Activated naive CD4-positive, alpha-beta T cell (primary cell): ENCODE data around the gene CKAP5.

ENCODE experiments used
- DNase-seq, 4 experiments: peaks; one replicate each; lab custom pipeline; 2025; lab: John Stamatoyannopoulos, UW

The CKAP5 gene

DNA sequence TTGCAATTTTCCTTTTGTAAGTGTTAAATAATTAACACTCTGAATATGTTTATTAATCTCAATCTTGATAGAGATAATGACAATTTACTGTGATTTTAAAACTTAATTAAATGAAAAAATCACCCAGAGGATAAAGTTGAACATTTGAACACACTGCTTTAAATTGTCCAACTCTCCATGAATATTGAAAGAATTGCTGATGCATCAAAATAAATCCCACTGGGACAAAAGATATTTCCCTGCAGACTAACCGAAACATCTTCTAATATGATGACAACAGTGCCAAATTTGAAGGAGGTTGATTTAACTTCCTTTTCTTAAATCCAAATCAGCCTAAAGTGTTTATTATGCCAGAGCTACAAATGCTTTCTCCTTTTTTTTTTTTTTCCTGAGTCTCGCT lies 79.4 kb downstream of the CKAP5 start:
- no peak for DNase-seq

DNA sequence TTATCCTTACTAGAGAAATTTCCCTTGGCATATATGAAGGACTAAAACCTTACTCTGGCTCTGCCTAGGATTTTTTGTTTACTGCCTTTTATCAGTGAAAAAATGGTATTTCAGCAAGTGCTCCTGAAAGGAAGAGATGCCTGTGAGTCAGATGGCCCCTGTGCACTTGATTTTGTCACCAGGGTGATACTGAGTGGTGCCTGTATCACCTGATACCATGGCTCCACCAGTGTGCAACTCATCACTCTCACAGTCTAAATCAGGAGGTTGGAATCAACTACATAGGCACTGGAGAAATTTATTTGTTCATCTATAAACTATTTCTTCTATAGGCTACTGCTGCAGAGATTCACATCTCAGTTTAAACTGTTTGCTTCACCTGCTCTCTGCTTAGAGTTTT lies 83.8 kb downstream of the CKAP5 start:
- DNase-seq, result no peak

DNA sequence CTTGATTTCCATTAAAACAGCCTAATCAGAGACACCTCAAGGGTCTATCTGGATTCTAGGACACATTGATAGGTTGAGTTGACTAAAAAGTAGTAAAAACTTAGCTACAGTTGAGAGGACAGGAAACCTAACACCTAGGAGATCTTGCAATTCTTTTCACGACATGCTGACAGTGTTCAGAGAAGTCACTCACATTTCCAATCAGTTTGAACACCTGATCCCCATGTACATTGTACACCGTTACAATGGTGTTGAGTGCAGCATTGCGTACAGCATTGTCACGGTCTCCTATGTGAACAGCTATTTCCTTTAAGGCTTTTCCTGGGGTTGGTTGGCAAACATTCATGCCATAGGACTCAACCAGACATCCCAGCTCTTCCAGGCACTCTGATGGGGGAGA lies 84.3 kb downstream of the CKAP5 start:
- DNase-seq, result no peak

DNA sequence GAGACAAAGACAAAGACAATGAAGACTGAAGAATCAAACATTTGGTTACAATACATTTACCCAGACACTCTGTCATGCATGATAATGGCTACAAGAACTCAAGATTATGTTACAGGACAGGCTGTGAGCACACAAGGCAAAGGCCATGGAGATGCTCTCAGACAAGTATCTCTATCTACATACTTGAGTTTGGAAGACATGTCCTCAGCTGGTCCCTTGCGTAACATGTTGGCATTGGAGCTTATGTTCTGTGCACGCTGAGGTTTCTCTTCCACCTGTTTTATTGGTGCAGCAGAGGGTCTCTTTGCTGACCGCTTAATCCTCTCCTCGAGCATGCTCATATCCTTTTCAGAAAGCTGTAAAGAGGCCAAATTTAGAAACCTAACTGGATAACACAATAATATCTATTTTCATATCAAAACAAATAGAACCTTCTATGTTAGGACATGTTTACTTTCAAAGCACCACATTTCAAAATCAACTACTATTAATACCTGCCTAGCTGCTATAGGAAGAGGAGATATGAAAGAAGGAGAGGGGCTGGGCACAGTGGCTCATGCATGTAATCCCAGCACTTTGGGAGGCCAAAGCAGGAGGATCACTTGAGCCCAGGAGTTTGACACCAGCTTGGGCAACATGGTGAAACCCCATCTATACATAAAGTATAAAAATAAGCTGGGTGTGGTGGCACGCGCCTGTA lies 85.5 kb downstream of the CKAP5 start:
- DNase-seq, result no peak

DNA sequence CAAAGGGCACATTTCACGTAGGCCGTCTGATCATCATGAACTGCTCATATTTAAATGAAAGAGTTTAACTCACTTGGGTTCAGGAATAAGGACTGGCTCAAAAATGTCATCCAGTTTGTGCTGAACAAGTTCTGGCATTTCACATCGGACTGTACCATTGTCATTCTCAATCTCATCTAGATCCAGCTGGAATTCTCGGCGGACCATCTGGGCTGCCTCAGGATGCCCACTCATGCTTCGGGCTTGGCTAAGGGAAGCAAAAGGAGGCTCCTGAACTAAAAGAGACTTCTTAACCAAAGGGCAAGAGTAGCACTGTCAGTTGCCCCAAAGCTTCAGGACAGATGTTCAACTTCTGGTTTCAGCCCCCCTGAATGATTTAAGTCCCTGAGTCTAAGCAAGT lies 86.9 kb downstream of the CKAP5 start:
- DNase-seq, result no peak

DNA sequence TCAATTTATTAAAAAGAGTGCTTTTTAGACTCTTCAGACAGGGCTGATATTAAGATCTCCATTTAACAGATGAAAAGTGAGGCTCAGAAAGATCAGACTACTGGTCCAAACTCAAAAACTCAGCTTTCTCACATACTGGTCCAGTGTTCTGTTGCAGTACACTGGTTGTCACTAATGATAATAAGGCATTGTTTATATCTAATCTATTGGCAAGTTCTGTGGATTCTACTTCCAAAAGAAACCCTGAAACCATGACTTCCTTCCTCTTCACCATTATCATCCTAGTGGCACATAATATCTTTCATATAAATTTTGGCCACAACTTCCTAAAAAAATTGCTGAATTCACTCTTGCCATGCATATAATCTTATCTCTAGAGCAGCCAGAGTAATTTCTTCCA lies 90.1 kb downstream of the CKAP5 start:
- no peak for DNase-seq

DNA sequence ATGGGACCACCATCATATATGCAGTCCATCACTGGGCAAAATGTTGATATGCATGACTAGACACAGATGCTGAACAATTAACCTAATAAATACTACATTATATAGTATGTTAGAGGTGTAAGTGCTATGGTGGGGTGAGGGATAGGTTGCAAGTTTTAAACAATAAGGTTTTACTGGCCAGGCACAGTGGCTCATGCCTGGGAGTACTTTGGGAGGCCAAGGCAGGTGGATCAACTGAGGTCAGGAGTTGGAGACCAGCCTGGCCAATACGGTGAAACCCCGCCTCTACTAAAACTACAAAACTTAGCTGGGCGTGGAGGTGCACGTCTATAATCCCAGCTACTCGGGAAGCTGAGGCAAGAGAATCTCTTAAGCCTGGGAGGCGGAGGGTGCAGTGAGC lies 98.9 kb downstream of the CKAP5 start:
- no peak for DNase-seq

DNA sequence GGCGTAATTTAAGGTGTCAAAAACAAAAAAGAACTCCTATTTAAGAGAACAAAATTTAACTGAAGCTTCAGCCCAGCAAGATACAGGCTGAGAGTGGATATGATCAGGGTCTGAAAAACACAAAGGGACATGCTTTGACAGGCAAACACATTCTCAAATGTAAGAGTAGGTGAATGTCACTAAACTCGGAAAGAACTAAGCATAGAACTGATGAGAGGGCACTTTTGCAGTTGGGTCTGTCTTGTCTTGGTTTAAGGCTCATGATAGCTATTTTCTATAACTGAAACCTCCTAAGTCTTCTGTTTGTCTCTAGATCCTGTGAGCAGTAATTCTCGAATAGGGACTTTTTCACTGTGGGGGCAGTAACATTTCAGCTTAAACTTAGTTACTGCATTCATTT lies 100.1 kb downstream of the CKAP5 start:
- DNase-seq, result no peak

DNA sequence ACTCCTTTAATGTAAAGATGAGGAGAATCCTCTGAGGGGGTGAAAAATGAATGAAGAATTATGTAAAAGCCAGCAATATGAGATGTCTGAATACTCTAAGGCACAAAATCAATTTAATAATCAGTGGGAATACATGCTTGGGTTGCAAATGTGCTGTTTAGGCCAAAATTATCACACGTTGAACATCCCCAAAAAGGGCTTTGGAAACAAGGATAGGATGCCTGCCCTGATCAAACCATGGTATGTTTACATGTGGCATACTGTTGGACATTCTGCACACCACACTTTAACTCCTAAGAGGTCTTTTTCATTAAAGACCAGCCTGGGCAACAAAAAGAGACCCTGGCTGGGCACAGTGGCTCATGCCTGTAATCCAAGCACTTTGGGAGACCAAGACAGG lies 100.8 kb downstream of the CKAP5 start:
- no peak for DNase-seq

DNA sequence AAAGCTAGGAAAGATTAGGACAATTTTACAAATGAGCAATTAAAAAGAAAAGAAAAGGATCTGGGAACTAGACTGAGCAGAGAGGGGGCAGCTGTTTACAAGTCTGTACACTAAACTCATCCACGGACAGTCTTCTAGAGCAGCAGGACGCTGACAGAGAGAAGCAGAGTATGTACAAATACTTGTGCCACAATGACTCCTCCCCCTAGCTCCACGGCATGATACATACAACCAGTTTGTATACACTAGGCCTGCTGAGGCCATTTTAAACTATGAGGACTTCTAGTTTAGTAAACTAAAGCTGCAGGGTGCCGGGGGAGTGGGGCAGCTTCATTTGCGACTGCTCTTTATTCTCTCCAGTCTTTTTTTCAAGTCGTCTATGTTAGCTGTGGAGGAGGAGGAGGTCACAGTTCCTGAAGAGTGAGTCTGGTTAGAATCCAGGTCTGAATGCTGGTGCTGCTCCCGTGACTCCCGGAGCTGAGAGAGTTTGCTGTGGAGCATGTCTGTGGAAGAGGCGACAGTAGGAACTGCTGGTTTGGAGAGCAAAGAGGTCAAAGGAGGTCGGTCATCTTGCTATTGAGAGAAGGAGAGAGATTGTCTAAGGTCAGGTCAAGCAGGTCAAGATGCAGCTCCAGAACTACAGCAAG lies 102.3 kb downstream of the CKAP5 start:
- DNase-seq, result no peak

DNA sequence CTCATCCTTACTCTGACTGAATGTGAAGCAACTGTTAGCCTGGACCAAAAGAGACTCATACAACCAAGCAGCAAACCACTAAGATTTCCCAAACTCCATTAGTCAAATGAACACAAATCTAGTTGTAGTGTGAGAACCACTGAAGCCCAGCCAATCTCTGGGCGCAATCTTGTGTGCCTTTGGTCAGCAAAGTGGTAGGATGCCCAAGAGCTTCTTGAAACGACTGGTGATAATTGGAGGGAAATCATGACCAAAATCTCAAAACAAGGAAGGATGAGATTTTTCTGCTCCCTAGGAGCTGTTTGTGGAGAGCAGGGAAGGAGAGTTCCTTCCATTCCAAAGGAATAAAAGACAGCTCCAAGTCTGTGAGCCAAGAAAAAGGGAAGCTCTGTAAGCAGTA lies 103.0 kb downstream of the CKAP5 start:
- DNase-seq, result no peak

DNA sequence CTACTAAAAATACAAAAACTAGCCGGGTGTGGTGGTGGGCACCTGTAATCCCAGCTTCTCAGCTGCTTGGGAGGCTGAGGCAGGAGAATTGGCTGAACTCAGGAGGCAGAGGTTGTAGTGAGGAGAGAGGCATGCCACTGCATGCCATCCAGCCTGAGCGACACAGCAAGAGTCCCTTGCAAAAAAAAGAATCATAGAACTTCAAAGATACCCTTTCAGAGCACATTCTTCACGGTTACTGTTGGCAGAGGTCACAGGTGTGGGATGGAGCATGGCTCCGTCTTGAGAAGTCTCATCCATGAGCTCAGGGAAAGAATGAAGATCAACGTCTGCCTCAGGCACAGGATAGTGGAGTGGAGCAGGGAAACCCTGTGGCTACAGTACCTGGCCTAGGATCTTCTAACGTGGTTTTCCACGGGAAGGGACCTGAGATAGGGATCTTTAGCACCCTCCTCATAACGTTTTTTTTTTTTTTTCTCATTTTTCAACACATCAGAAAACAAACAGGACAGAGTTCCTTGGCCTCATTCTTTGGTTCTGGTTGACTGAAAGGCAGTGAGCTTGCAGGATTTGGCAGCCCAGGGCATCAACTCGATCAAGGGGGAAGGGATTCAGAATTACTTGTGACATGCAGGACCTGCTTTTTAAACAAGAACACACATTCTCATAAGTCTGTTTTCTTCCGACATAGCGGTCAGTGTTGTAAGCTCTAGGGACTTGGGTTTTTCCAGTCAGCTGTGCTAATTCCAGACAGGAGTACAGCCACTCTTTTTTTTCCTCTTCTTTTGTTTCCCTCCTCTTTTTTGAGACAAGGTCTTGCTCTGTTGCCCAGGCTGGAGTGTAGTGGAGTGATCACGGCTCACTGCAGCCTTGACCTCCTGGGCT lies 104.2 kb downstream of the CKAP5 start:
- DNase-seq, result no peak

DNA sequence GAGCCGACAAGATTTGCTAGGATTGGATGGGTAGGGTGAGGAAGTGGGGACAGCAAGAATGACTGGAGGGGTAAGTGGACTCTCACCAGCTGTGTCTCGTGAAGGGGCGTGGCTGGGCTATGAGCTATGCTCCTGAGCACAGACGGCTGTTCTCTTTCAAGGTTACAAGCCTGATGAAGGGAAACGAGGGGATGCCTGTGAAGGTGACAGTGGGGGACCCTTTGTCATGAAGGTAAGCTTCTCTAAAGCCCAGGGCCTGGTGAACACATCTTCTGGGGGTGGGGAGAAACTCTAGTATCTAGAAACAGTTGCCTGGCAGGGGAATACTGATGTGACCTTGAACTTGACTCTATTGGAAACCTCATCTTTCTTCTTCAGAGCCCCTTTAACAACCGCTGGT lies 107.2 kb downstream of the CKAP5 start:
- DNase-seq, result no peak

DNA sequence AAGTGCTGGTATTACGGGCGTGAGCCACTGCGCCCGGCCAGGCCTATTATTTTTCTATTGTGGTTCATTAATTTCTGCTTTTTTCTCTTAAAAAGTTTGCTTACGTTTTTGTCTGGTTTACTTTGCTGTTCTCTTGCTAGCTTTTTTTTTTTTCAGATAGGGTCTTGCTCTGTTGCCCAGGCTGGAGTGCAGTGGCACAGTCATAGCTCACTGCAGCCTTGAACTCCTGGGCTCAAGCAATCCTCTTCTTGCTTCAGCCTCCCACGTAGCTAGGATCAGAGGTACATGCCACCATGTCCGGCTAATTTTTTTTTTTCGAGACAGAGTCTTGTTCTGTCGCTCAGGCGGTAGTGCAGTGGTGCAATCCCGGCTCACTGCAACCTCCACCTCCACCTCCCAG lies 108.4 kb downstream of the CKAP5 start:
- DNase-seq, result no peak

DNA sequence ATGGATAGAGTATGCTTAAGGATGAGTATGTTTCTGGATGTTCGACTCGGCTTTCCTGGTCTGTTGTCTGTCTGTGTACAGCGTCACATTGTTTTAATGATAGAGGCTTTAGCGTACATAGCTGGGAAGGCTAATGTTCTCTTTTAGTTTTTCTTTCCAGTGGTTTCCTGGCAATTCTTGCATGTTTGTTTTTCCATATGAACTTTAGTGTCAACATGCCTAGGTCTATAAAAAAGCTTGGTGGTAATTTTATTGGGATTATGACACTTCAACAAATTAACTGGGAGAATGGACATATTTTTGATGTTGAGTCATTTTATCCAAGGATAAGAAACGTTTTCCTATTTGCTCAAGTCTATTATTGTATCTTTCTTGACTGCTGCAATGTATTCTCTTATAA lies 109.5 kb downstream of the CKAP5 start:
- no peak for DNase-seq

DNA sequence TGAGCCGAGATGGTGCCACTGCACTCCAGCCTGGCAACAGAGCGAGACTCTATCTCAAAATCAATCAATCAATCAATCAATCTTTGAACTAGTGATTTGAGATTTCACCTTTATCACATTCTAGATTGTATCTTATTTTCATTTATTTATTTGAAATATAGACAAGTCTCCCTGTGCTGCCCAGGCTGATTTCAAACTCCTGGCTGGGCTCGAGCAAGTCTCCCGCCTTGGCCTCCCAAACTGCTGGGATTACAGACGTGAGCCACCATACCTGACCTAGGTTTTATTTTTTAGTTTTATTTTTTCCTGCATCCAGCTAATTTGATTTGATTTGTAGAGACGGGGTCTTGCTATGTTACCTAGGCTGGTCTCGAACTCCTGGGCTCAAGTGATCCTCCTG lies 109.9 kb downstream of the CKAP5 start:
- DNase-seq, result no peak

DNA sequence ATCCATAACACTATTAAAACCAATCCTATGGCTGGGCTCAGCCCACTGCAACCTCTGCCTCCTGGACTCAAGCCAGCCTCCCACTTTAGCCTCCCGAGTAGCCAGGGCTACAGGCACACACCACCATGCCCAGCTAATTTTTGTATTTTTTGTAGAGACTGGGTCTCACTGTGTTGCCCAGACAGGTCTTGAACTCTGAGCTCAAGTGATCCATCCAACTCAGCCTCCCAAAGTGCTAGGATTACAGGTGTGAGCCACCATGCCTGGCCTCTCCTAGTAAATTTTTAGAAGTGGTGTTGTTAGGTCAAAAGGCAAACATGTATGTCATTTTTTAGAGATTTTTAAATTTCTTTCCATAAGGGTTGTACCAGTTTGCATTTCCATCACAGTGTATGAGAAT lies 112.8 kb downstream of the CKAP5 start:
- DNase-seq, result no peak

DNA sequence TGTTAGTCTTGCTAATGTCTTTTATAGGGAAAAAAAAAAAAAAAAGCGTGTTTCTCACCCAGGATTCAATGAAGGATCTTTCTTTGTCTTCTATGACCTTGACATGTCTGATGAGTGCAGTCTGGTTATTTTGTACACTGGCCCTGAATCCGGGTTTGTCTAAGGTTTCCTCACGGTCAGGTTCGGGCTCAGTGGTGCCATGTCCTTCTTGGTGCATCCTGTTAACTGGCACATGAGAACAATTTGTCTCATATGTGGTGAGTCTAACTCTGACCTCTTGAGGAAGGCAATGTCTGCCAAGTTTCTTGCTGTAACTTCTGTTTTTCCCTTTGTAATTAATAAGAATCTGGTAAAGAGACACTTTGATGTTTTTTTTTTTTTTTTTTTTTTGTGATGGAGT lies 114.5 kb downstream of the CKAP5 start:
- no peak for DNase-seq

DNA sequence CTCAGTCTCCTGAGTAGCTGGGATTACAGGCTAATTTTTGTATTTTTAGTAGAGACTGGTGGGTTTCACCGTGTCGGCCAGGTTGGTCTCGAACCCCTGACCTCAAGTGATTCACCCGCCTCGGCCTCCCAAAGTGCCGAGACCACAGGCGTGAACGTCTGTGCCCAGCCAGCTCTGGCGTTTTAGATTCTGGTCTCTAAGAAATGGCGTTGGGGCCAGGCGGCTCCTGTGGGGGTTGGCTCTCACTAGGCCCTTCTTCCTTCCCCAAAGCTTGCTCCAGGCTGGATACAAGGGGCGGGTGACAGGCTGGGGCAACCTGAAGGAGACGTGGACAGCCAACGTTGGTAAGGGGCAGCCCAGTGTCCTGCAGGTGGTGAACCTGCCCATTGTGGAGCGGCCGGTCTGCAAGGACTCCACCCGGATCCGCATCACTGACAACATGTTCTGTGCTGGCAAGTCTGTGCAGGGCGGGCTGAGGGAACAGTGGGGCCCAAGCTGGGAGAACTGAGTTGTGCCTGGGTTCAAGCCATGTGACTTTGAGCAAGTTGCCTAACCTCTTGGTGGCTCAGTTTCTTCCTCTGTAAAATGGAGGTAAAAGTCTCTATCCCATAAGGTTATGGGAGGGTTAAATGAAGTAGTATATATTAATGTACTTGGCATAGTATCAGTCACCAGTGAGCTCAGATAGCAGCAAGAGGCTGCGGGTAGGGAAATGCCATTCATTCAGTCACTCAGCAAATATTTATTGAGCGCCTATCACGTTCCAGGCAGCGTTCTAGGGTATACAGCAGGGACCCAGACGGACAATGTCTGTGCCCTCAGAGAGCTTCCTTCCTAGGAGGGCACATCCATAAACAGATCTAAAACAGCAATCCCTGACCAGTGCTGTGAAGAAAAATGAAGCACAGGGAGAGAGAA lies 116.7 kb downstream of the CKAP5 start:
- DNase-seq, result no peak

DNA sequence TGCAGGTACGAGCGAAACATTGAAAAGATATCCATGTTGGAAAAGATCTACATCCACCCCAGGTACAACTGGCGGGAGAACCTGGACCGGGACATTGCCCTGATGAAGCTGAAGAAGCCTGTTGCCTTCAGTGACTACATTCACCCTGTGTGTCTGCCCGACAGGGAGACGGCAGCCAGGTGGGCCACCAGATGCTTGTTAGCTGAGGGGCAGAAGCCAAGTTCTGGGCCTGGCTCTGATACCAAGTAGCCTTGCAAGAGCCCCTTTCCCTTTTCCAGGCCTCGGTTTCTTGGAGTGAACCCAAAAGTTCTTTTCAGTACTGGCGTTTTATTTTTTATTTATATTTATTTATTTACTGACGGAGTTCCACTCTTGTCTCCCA lies 117.4 kb downstream of the CKAP5 start:
- no peak for DNase-seq

DNA sequence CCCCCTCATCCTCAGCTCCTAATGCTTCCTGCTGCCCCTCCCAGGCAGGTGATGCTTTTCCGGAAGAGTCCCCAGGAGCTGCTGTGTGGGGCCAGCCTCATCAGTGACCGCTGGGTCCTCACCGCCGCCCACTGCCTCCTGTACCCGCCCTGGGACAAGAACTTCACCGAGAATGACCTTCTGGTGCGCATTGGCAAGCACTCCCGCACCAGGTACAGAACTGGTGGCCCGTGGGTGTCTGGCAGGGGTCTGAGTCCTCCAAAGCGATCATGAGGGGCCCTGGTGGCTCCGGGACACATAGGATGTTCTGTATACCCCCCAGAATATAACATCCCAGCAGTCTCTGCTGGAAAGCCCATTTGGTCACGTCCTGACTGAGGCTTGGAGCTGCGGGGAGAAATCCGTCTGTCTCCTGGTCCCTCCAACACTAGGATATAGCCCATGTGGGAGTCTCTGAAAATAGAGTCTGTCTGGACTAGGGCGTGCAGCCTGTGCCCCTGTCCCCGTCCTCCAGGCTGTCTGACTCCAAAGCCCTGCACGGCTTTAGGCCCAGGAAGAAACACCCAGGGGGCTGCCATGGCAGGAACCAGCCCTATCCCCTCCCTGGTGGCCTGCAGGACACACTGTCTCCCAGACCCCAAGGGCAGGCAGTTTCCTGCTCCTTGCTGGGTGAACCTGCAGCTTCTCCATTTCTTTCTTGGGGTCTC lies 118.0 kb downstream of the CKAP5 start:
- no peak for DNase-seq
